IMR-90 (cell line): ENCODE data around the gene PILRB. TPM values are rescaled to one million over a fixed set of nuclear protein-coding genes. Genes with fewer than 3 reads are reported as not detected.

Experiments used
- ATAC-seq: fragments of 200-7000 bp; cut with Tn5 transposase; 2 replicates; pipeline ENCODE4 v1.9.1; 2020; ENCODE audit warnings: low read depth, mild to moderate bottlenecking, moderate library complexity
- BruUV-seq: library from RNA; stranded (reverse); fragments of 400-500 nt; replicated peaks from 2 replicates; lab custom pipeline; 2021; lab: Mats Ljungman, UMichigan
- CTCF ChIA-PET: fragments of 300-600 bp; formaldehyde crosslinking; extraction: SDS; loops from one replicate; lab custom pipeline; 2021; ENCODE audit warnings: antibody characterized with exemption; lab: Yijun Ruan, JAX
- POLR2A ChIA-PET: fragments of 300-600 bp; sonication (Branson Sonifier 250); formaldehyde crosslinking; loops from one replicate; lab custom pipeline; 2022; ENCODE audit warnings: antibody characterized with exemption; ENCODE audit not compliant: unreplicated experiment; lab: Charles Lee
- DNase-seq: peaks from one replicate; pipeline ENCODE4 v3.0.0; 2013
- H2AFZ ChIP-seq: replicated peaks from 2 replicates; pipeline ENCODE3; 2013; ENCODE audit warnings: low read length, mild to moderate bottlenecking; ENCODE audit not compliant: poor library complexity
- H2AK5ac ChIP-seq: 2 replicates; pipeline ENCODE4 v1.6.1; 2013; ENCODE audit warnings: low read depth, low read length, inconsistent platforms
- H2AK9ac ChIP-seq: replicated peaks from 2 replicates; pipeline ENCODE3; 2013; ENCODE audit warnings: mild to moderate bottlenecking, low read depth, low read length, moderate library complexity; ENCODE audit not compliant: poor library complexity
- H2BK120ac ChIP-seq: 2 replicates; pipeline ENCODE4 v1.6.1; 2013; ENCODE audit warnings: low read depth, low read length, inconsistent platforms
- H2BK15ac ChIP-seq: 3 replicates; pipeline ENCODE4 v1.6.1; 2013; ENCODE audit warnings: low read depth, low read length, inconsistent platforms
- H2BK20ac ChIP-seq: 2 replicates; pipeline ENCODE4 v1.6.1; 2013; ENCODE audit warnings: low read depth, mild to moderate bottlenecking, inconsistent platforms, low read length, moderate library complexity
- H2BK5ac ChIP-seq: 2 replicates; pipeline ENCODE4 v1.6.1; 2013; ENCODE audit warnings: mild to moderate bottlenecking, low read depth, low read length, inconsistent platforms; ENCODE audit not compliant: poor library complexity, severe bottlenecking
- H3K14ac ChIP-seq: replicated peaks from 2 replicates; pipeline ENCODE4 v1.6.1; 2013; ENCODE audit warnings: low read depth, low read length, inconsistent platforms
- H3K18ac ChIP-seq: 2 replicates; pipeline ENCODE4 v1.6.1; 2013; ENCODE audit warnings: low read depth, low read length, control low read depth
- H3K23ac ChIP-seq: 2 replicates; pipeline ENCODE4 v1.6.1; 2013; ENCODE audit warnings: low read depth, low read length, inconsistent platforms
- H3K27ac ChIP-seq: 2 replicates; pipeline ENCODE4 v1.5.1; 2013; ENCODE audit warnings: mild to moderate bottlenecking, control low read depth, low read length; ENCODE audit not compliant: insufficient read depth
- H3K27me3 ChIP-seq: 2 replicates; pipeline ENCODE4 v1.6.1; 2013; ENCODE audit warnings: low read length; ENCODE audit not compliant: control insufficient read depth, insufficient read depth
- H3K36me3 ChIP-seq: 2 replicates; pipeline ENCODE4 v1.6.1; 2013; ENCODE audit warnings: low read length, mixed read lengths; ENCODE audit not compliant: control insufficient read depth, insufficient read depth
- H3K4ac ChIP-seq: 2 replicates; pipeline ENCODE4 v1.6.1; 2013; ENCODE audit warnings: low read depth, low read length, inconsistent platforms
- H3K4me1 ChIP-seq: 2 replicates; pipeline ENCODE4 v1.6.1; 2013; ENCODE audit warnings: low read length, mixed read lengths; ENCODE audit not compliant: control insufficient read depth, insufficient read depth
- H3K4me2 ChIP-seq: 2 replicates; pipeline ENCODE4 v1.6.1; 2013; ENCODE audit warnings: low read depth, mild to moderate bottlenecking, control low read depth, low read length, moderate library complexity
- H3K4me3 ChIP-seq: 2 replicates; pipeline ENCODE4 v1.5.1; 2013; ENCODE audit warnings: low read depth, mild to moderate bottlenecking, control low read depth, low read length, moderate library complexity; ENCODE audit not compliant: insufficient read depth
- H3K56ac ChIP-seq: 2 replicates; pipeline ENCODE4 v1.6.1; 2013; ENCODE audit warnings: low read length, inconsistent platforms; ENCODE audit not compliant: insufficient read depth; ENCODE audit errors: extremely low read depth
- H3K79me1 ChIP-seq, 2 experiments: 2 replicates each; pipeline ENCODE4 v1.6.1; 2013; ENCODE audit warnings: low read length in 2 of 2, inconsistent platforms in 1 of 2, low read depth in 1 of 2
- H3K9ac ChIP-seq: 2 replicates; pipeline ENCODE4 v1.6.1; 2013; ENCODE audit warnings: low read depth, low read length, control low read depth
- H3K9me1 ChIP-seq: 2 replicates; pipeline ENCODE4 v1.6.1; 2013; ENCODE audit warnings: low read length, inconsistent platforms; ENCODE audit not compliant: insufficient read depth
- H3K9me3 ChIP-seq: 2 replicates; pipeline ENCODE4 v1.6.1; 2013; ENCODE audit warnings: low read length; ENCODE audit not compliant: control insufficient read depth, insufficient read depth
- H4K20me1 ChIP-seq: 2 replicates; pipeline ENCODE4 v1.6.1; 2013; ENCODE audit warnings: low read length, inconsistent platforms; ENCODE audit not compliant: insufficient read depth
- H4K5ac ChIP-seq: 2 replicates; pipeline ENCODE4 v1.6.1; 2013; ENCODE audit warnings: mild to moderate bottlenecking, low read depth, low read length, control low read depth
- H4K8ac ChIP-seq, 2 experiments: 2 replicates each; pipeline ENCODE4 v1.6.1; 2013; ENCODE audit warnings: low read depth in 2 of 2, low read length in 2 of 2, control low read depth in 1 of 2, inconsistent platforms in 1 of 2
- H4K91ac ChIP-seq: 2 replicates; pipeline ENCODE4 v1.6.1; 2013; ENCODE audit warnings: low read depth, low read length, inconsistent platforms; ENCODE audit not compliant: insufficient read depth
- FOS ChIP-seq: fragments of 150-350 bp; IDR thresholded peaks from 2 replicates; pipeline ENCODE4 v1.6.1; 2016; ENCODE audit warnings: low read depth, low read length
- NFE2L2 ChIP-seq: fragments of 150-350 bp; IDR thresholded peaks from 2 replicates; pipeline ENCODE4 v1.6.1; 2016; ENCODE audit warnings: low read depth, mild to moderate bottlenecking, low read length
- RAD21 ChIP-seq: IDR thresholded peaks from 2 replicates; pipeline ENCODE4 v1.6.1; 2012; ENCODE audit warnings: low read length, improper control_type of control experiment
- RFX5 ChIP-seq: IDR thresholded peaks from 2 replicates; pipeline ENCODE4 v1.8.0; 2012; ENCODE audit warnings: low read depth, mild to moderate bottlenecking, low read length, moderate library complexity
- SMC3 ChIP-seq: fragments of 150-350 bp; IDR thresholded peaks from 2 replicates; pipeline ENCODE4 v1.6.1; 2016; ENCODE audit warnings: low read depth, mild to moderate bottlenecking, antibody characterized with exemption, low read length, moderate library complexity
- WGBS, 2 experiments: methylation state at CpG; one replicate each; pipeline versions ENCODE4 v1.1.5 to v1.1.7; 2013; ENCODE audit warnings: missing lambda C conversion rate in 2 of 2; ENCODE audit not compliant: insufficient read length in 1 of 2; ENCODE audit errors: extremely low coverage in 2 of 2; 5-methylcytosine and 5-hydroxymethylcytosine counted together
- dilution Hi-C: fragments of 300-500 bp; cut with HindIII; formaldehyde crosslinking; loops from one replicate; pipeline ENCODE4 v1.14.3; 2018; ENCODE audit warnings: low sequenced_read_pairs; ENCODE audit not compliant: unreplicated experiment
- in situ Hi-C: fragments of 300-500 bp; cut with MboI; formaldehyde crosslinking; loops from 3 replicates; pipeline ENCODE4 v1.14.3; 2019; ENCODE audit warnings: low sequenced_read_pairs, inconsistent platforms, mixed read lengths
- intact Hi-C: fragments of 100-400 bp; cut with micrococcal nuclease; formaldehyde crosslinking; loops from 2 replicates; pipeline ENCODE4 v1.10.0; 2022
- polyA plus RNA-seq, 3 experiments: library from polyadenylated mRNA; depleted of rRNA; stranded (reverse); fragments of >200 nt; gene quantifications; 2 replicates each; pipeline ENCODE4 v1.2.3, GENCODE V29; 2012; ENCODE audit warnings: low replicate concordance in 1 of 3
- total RNA-seq: library from RNA; depleted of rRNA; stranded (reverse); fragments of >200 nt; gene quantifications from 2 replicates; pipeline ENCODE4 v1.2.3, GENCODE V29; 2012
- TF ChIP-seq, protein P1 (sequence below): conservative IDR thresholded peaks from 2 replicates; pipeline ENCODE4 v1.5.1; 2012; ENCODE audit warnings: mild to moderate bottlenecking, low read depth, low read length, improper control_type of control experiment

The PILRB gene
- total and polyA plus RNA-seq, 2 of the 4 experiments (the other 2 are of a cell fraction) = 3.4 to 22.2 TPM

DNA sequence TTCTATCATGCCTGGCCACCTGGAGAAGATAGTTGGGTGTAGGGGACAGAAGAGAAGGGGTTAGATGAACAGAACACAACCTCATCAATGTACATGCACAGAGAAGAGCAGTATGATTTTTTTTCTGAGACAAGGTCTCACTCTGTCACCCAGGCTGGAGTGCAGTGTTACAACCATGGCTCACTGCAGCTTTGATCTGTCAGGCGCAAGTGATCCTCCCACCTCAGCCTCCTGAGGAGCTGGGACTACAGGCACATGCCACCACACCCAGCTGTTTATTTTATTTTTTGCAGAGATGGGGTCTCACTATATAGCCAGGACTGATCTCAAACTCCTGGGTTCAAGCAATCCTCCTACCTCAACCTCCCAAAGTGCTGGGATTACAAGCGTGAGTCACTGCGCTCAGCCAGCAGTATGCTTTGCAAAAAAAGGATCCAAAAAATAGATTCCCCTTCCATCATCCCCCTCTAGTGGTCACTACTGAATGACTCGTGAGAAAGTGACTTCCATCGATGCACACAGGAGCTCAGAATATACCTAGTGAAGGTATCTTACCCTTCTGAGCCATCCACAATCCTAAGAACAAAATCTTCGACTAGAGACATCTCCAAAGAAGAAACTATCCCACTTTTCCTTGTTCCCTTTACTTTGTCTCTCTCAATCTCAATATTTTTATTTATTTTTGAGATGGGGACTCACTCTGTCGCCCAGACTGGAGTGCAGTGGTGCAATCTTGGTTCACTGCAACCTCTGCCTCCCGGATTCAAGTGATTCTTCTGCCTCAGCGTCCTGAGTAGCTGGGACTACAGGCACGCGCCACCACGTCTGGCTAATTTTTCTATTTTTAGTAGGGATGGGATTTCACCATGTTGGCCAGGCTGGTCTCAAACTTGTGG, 49.6 kb downstream of the PILRB start:
- dilution Hi-C loops (no loop called here), in situ Hi-C loops (no loop called here), intact Hi-C loops (loop anchor here (2.0 kb wide), 1 partner anchor 275 kb away; no protein-coding TSS in a partner anchor)
- H4K5ac ChIP-seq = no peak overlapping the region
- no peak overlapping the region for H3K9ac ChIP-seq
- no peak overlapping the region for H4K8ac ChIP-seq
- peak; percentile 81 for DNase-seq
- H3K18ac ChIP-seq = no peak overlapping the region
- H2AK9ac ChIP-seq = no peak overlapping the region
- ATAC-seq = peak; percentile 98
- 13% methylated on average over 2 of the region's 12 CpGs; no CpG with 5 or more reads in 1 of the 2 experiments for WGBS, 2 experiments
- no peak overlapping the region for H2AK5ac ChIP-seq
- no peak overlapping the region for H3K27ac ChIP-seq
- no peaks in the 10 kb centered on the region for H3K79me1 ChIP-seq
- H3K4me3 ChIP-seq = no peak overlapping the region
- H3K4ac ChIP-seq = no peak overlapping the region
- H3K4me1 ChIP-seq = no peaks in the 10 kb centered on the region; the same call in 1 of the 2 replicates
- H2BK5ac ChIP-seq = no peak overlapping the region
- no peak overlapping the region for H2AFZ ChIP-seq
- CTCF ChIA-PET = interaction anchor here (0.5 to 1.3 kb wide), 6 partner anchors 10 to 276 kb away, joined by 3 to 4 read pairs (median 4); no protein-coding TSS in a partner anchor
- no peak overlapping the region for H2BK15ac ChIP-seq
- H2BK120ac ChIP-seq = no peak overlapping the region
- H3K9me1 ChIP-seq = no peaks in the 10 kb centered on the region
- no TSS peak for BruUV-seq
- no peak overlapping the region for H3K23ac ChIP-seq
- POLR2A ChIA-PET = no interaction called here
- no peak overlapping the region for H3K14ac ChIP-seq
- H3K27me3 ChIP-seq = peaks cover 45% of the 10 kb centered on the region
- H4K20me1 ChIP-seq = no peaks in the 10 kb centered on the region
- H4K91ac ChIP-seq = no peak overlapping the region
- no peak overlapping the region for H2BK20ac ChIP-seq
- H3K4me2 ChIP-seq = no peak overlapping the region
- H3K56ac ChIP-seq = no peak overlapping the region
- H3K9me3 ChIP-seq = no peaks in the 10 kb centered on the region
- TF ChIP-seq RAD21 = peak; percentile 73
- TF ChIP-seq SMC3 = peak; percentile 56
- TF ChIP-seq, protein P1, sequence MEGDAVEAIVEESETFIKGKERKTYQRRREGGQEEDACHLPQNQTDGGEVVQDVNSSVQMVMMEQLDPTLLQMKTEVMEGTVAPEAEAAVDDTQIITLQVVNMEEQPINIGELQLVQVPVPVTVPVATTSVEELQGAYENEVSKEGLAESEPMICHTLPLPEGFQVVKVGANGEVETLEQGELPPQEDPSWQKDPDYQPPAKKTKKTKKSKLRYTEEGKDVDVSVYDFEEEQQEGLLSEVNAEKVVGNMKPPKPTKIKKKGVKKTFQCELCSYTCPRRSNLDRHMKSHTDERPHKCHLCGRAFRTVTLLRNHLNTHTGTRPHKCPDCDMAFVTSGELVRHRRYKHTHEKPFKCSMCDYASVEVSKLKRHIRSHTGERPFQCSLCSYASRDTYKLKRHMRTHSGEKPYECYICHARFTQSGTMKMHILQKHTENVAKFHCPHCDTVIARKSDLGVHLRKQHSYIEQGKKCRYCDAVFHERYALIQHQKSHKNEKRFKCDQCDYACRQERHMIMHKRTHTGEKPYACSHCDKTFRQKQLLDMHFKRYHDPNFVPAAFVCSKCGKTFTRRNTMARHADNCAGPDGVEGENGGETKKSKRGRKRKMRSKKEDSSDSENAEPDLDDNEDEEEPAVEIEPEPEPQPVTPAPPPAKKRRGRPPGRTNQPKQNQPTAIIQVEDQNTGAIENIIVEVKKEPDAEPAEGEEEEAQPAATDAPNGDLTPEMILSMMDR = peak; percentile 75
- TF ChIP-seq FOS = peak; percentile 18; the same call in 1 of the 2 replicates
- no peak for TF ChIP-seq RFX5
- TF ChIP-seq NFE2L2 = no peak
- no peaks in the 10 kb centered on the region for H3K36me3 ChIP-seq
